ENCODE measurements around the gene SPATA19.

DNA sequence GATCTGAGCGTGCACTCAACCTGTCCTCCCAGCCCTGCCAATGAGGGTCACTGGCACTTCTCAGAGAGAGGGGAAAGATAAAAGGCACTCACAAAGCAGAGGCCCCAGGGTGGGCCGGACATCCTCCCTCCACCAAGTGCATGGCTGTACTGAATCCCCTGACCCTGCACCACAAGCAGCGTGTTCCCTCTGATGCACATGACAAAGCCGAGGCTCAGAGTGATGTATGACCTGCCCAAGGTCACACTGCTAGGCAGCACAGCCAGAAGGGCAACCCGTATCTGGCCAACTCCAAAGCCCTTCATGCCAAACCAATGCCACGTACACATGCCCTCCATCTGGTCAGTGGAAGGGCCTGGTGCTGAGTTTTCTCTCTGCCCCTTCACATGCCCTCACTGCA lies 22.1 kb downstream of the SPATA19 start:
- TF ChIP-seq ZNF19 (tag by site-specific recombination; IDR thresholded peaks at IDR 0.05; ENCODE audit: low read depth) = no peak
- TF ChIP-seq, protein P1, sequence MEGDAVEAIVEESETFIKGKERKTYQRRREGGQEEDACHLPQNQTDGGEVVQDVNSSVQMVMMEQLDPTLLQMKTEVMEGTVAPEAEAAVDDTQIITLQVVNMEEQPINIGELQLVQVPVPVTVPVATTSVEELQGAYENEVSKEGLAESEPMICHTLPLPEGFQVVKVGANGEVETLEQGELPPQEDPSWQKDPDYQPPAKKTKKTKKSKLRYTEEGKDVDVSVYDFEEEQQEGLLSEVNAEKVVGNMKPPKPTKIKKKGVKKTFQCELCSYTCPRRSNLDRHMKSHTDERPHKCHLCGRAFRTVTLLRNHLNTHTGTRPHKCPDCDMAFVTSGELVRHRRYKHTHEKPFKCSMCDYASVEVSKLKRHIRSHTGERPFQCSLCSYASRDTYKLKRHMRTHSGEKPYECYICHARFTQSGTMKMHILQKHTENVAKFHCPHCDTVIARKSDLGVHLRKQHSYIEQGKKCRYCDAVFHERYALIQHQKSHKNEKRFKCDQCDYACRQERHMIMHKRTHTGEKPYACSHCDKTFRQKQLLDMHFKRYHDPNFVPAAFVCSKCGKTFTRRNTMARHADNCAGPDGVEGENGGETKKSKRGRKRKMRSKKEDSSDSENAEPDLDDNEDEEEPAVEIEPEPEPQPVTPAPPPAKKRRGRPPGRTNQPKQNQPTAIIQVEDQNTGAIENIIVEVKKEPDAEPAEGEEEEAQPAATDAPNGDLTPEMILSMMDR (tag by site-specific recombination; IDR thresholded peaks at IDR 0.05) = no peak
- no peak for TF ChIP-seq ATF2 (tag by site-specific recombination; IDR thresholded peaks at IDR 0.05; ENCODE audit: low read depth)
- TF ChIP-seq ZSCAN23 (tag by site-specific recombination; IDR thresholded peaks at IDR 0.05) = no peak
- TF ChIP-seq ZFP3 (tag by site-specific recombination; IDR thresholded peaks at IDR 0.05; ENCODE audit: low read depth) = no peak
- TF ChIP-seq TRIM28 (IDR thresholded peaks at IDR 0.05; ENCODE audit: borderline replicate concordance, low read length) = no peak
- no peak for TF ChIP-seq KLF1 (tag by site-specific recombination; IDR thresholded peaks at IDR 0.05)
- no peak for TF ChIP-seq MZF1 (tag by site-specific recombination; IDR thresholded peaks at IDR 0.05; ENCODE audit: borderline replicate concordance)
- no peak for TF ChIP-seq ZNF155 (tag by site-specific recombination; IDR thresholded peaks at IDR 0.05)
- no peak for TF ChIP-seq MEIS1 (CRISPR knock-in tag; IDR thresholded peaks at IDR 0.05; ENCODE audit: borderline replicate concordance)

Measured in HEK293 (cell line).